ENCODE measurements around the gene SOHLH1. TPM values are rescaled to one million over a fixed set of nuclear protein-coding genes. Genes with fewer than 3 reads are reported as not detected.

Gene SOHLH1
- polyA plus RNA-seq, 1 of the 3 experiments (the other 2 are of a cell fraction) = not detected

DNA sequence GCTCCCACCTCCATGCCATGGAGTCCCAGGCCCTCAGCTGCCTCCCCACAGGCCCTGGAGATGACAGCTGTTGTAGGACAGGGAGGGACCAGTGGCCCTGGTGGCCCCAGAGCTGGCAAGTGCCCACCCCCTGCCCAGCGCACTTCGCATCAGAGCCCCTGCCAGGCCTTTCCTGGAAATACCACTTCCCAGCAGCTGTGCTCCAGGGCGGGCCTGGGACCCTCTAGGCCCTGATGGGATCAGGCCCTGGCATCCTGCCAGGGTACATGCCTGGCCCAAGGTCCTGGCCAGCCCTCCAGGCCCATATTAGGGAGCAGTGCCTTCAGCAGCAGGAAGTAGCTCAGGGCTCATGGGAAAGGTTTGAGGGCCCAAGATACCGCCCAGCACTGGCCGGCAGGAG lies 5.2 kb upstream of the SOHLH1 start:
- H3K27me3 ChIP-seq (ENCODE audit: insufficient read depth) = no peaks in the 10 kb centered on the region
- TF ChIP-seq ELF1 (IDR thresholded peaks at IDR 0.05) (no peak), SIN3A (IDR thresholded peaks at IDR 0.05; ENCODE audit: borderline replicate concordance, low read depth, low read length) (no peak), RFX5 (IDR thresholded peaks at IDR 0.05; ENCODE audit: low read length) (no peak), TAF1 (IDR thresholded peaks at IDR 0.05; ENCODE audit: borderline replicate concordance, low read depth, low read length) (no peak), NRF1 (IDR thresholded peaks at IDR 0.05; ENCODE audit: low read depth, low read length) (no peak), FOXJ3 (CRISPR knock-in tag; IDR thresholded peaks at IDR 0.05) (no peak), JUND (IDR thresholded peaks at IDR 0.05) (no peak), RCOR1 (IDR thresholded peaks at IDR 0.05; ENCODE audit: low read length) (no peak), EP300 (IDR thresholded peaks at IDR 0.05; ENCODE audit: borderline replicate concordance in 1 of 2, low read depth in 1 of 2, low read length in 1 of 2) (peak in 1 of 2 experiments; percentile 27; a peak in 1 of 4 replicates), GATA2 (CRISPR knock-in tag; IDR thresholded peaks at IDR 0.05) (peak; percentile 34; the same call in 1 of the 2 replicates), RAD21 (IDR thresholded peaks at IDR 0.05; ENCODE audit: low read length) (no peak), NFIC (IDR thresholded peaks at IDR 0.05; ENCODE audit: borderline replicate concordance) (no peak)
- TF ChIP-seq, protein P1, sequence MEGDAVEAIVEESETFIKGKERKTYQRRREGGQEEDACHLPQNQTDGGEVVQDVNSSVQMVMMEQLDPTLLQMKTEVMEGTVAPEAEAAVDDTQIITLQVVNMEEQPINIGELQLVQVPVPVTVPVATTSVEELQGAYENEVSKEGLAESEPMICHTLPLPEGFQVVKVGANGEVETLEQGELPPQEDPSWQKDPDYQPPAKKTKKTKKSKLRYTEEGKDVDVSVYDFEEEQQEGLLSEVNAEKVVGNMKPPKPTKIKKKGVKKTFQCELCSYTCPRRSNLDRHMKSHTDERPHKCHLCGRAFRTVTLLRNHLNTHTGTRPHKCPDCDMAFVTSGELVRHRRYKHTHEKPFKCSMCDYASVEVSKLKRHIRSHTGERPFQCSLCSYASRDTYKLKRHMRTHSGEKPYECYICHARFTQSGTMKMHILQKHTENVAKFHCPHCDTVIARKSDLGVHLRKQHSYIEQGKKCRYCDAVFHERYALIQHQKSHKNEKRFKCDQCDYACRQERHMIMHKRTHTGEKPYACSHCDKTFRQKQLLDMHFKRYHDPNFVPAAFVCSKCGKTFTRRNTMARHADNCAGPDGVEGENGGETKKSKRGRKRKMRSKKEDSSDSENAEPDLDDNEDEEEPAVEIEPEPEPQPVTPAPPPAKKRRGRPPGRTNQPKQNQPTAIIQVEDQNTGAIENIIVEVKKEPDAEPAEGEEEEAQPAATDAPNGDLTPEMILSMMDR (IDR thresholded peaks at IDR 0.05) = no peak
- TF ChIP-seq, protein P2, sequence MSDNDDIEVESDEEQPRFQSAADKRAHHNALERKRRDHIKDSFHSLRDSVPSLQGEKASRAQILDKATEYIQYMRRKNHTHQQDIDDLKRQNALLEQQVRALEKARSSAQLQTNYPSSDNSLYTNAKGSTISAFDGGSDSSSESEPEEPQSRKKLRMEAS (IDR thresholded peaks at IDR 0.05; ENCODE audit: low read depth) = no peak
- TF ChIP-seq, protein P3, sequence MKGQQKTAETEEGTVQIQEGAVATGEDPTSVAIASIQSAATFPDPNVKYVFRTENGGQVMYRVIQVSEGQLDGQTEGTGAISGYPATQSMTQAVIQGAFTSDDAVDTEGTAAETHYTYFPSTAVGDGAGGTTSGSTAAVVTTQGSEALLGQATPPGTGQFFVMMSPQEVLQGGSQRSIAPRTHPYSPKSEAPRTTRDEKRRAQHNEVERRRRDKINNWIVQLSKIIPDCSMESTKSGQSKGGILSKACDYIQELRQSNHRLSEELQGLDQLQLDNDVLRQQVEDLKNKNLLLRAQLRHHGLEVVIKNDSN (IDR thresholded peaks at IDR 0.05; ENCODE audit: borderline replicate concordance, low read depth) = no peak
- TF ChIP-seq, protein P4, sequence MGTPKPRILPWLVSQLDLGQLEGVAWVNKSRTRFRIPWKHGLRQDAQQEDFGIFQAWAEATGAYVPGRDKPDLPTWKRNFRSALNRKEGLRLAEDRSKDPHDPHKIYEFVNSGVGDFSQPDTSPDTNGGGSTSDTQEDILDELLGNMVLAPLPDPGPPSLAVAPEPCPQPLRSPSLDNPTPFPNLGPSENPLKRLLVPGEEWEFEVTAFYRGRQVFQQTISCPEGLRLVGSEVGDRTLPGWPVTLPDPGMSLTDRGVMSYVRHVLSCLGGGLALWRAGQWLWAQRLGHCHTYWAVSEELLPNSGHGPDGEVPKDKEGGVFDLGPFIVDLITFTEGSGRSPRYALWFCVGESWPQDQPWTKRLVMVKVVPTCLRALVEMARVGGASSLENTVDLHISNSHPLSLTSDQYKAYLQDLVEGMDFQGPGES (IDR thresholded peaks at IDR 0.05; ENCODE audit: low read depth, low read length) = no peak
- H3F3A ChIP-seq (replicated peaks; ENCODE audit: insufficient read depth) = no peaks in the 10 kb centered on the region
- H3K4me2 ChIP-seq = no peak overlapping the region
- H3K9ac ChIP-seq = no peak overlapping the region
- no peak overlapping the region for H3K27ac ChIP-seq (ENCODE audit: low read depth in 2 of 2, low read length in 1 of 2)
- no peak overlapping the region for H3K4me3 ChIP-seq (ENCODE audit: low read depth in 2 of 2, low read length in 1 of 2)
- H3K79me2 ChIP-seq (ENCODE audit: insufficient read depth) = no peaks in the 10 kb centered on the region
- ChIA-PET POLR2A (interaction anchor here (0.8 kb wide), 1 partner anchor 9 kb away, joined by 3 read pairs; no protein-coding TSS in a partner anchor), CTCF (interaction anchor here (0.9 to 4.3 kb wide), 5 partner anchors 9 to 418 kb away, joined by 3 to 32 read pairs (median 6); no protein-coding TSS in a partner anchor)
- no peak overlapping the region for H2AFZ ChIP-seq (ENCODE audit: low read depth)
- no peaks in the 10 kb centered on the region for H3K9me3 ChIP-seq
- no peaks in the 10 kb centered on the region for H4K20me1 ChIP-seq (ENCODE audit: insufficient read depth)
- DNase-seq = peak; percentile 77
- H3K9me2 ChIP-seq = no peaks in the 10 kb centered on the region
- H3K36me3 ChIP-seq (replicated peaks in 1 of 2; ENCODE audit: control insufficient read depth in 1 of 2, insufficient read depth in 2 of 2, low read length in 1 of 2) = no peaks in the 10 kb centered on the region
- WGBS (ENCODE audit: low lambda C conversion rate) = 93% methylated on average over 3 of the region's 5 CpGs
- peaks cover 0 to 39% of the 10 kb centered on the region in 2 experiments; a peak in 1 of 4 replicates for H3K4me1 ChIP-seq (ENCODE audit: control insufficient read depth in 1 of 2, insufficient read depth in 2 of 2, low read depth in 1 of 2, low read length in 1 of 2)

Measured in SK-N-SH (cell line).